Fibroblast of pulmonary artery (primary cell): ENCODE measurements around the gene PKN3.

Experiments used
- DNase-seq: peaks from one replicate; pipeline ENCODE4 v3.0.0-alpha.2; 2010; ENCODE audit warnings: low read depth
- H3K4me3 ChIP-seq: replicated peaks from 2 replicates; pipeline ENCODE4 v1.5.1; 2011; ENCODE audit warnings: low read depth, mild to moderate bottlenecking, control low read depth, low read length, moderate library complexity
- CTCF ChIP-seq: IDR thresholded peaks from 2 replicates; pipeline ENCODE4 v1.5.1; 2011; ENCODE audit warnings: mild to moderate bottlenecking, control low read depth, low read length, inconsistent platforms; ENCODE audit errors: missing control alignments

PKN3 gene

DNA sequence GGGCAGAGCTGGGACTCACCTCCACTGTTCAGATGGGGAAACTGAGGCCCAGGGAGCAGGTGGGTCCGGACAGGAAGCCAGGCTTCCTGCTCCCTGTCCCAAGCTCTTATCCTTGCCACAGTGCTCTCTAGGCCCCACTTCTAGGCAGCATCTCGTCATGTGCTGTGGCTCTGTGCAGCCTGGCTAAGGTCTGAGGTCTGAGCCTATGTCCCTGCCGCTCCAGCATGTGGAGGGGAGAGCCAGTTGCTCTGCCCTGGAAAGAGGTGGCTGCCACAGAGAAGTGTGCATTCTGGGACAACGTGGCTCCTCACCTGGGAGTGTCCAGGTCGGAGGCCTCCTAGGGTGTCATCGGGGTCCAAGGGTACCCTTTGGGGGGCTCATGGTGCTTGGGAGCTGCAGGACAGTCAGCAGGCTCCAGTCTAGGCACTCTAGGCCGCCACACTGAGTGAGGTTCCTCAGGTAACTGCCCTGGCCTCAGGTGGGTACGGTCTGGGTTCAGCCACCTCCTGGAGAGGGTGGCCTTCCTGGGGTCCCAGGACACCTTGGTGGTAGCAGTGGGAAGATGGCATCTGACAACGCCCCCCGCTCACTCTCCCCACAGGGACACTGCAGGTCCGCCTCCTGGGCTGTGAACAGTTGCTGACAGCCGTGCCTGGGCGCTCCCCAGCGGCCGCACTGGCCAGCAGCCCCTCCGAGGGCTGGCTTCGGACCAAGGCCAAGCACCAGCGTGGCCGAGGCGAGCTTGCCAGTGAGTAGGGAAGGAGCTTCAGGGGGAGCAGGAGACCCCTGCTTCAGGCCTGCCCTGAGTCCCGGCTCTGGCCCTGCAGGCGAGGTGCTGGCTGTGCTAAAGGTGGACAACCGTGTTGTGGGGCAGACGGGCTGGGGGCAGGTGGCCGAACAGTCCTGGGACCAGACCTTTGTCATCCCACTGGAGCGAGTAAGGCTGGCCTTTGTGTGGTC lies 10.4 kb downstream of the PKN3 start:
- no peak overlapping the region for H3K4me3 ChIP-seq
- no peak for DNase-seq
- no peak for TF ChIP-seq CTCF

GRCh38 chr9:128713411-128713780 lies 11.1 kb downstream of the PKN3 start:
- no peak for TF ChIP-seq CTCF
- H3K4me3 ChIP-seq: no peak overlapping the region
- no peak for DNase-seq

- no peak for TF ChIP-seq CTCF
- DNase-seq: no peak
- H3K4me3 ChIP-seq: no peak overlapping the region
Observed at GRCh38 chr9:128713941-128714573, 11.8 kb downstream of the PKN3 start.

- no peak overlapping the region for H3K4me3 ChIP-seq
- no peak for TF ChIP-seq CTCF
- DNase-seq: no peak
Observed at GRCh38 chr9:128714586-128715435, 12.5 kb downstream of the PKN3 start.

DNA sequence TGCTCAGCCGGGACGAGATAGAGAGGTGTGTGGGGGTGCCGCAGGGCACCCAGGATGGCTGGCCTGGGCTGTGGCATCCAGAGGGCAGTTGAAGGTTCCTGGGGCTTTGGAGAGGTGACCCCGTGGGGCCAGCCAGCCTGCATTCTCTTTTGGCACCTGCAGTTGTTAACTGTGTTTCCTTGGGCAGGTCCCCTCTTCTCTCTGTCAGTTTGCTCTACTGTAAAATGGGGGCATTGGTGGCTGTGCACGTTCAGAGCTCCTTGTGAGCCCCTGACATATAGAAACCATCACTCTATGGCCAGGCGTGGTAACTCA lies 13.1 kb downstream of the PKN3 start:
- no peak overlapping the region for H3K4me3 ChIP-seq
- no peak for TF ChIP-seq CTCF
- no peak for DNase-seq

- H3K4me3 ChIP-seq: no peak overlapping the region
- TF ChIP-seq CTCF: no peak
- no peak for DNase-seq
Observed at GRCh38 chr9:128716581-128717254, 14.4 kb downstream of the PKN3 start.
